Activated naive CD8-positive, alpha-beta T cell treated with anti-CD3 and anti-CD28 coated beads, Interleukin-2, amount 10 ng/mL, durations not matched to agents 7 days and 5 days (primary cell): ENCODE data around the gene CLTA. TPM values are rescaled to one million over a fixed set of nuclear protein-coding genes. Genes with fewer than 3 reads are reported as not detected.
"Not testable (repeated sequence)": the region's sequence is repeated elsewhere in the genome, so short reads cannot be mapped to it uniquely, and the experiment has no call there.

Experiments used
- ATAC-seq: fragments of 150-1000 bp; cut with Tn5 transposase; one replicate; pipeline ENCODE4 v1.10.0; 2021; ENCODE audit warnings: low read depth, moderate library complexity
- POLR2A ChIA-PET: fragments of 350-600 bp; sonication (Branson Sonifier 250); formaldehyde crosslinking; loops from one replicate; lab custom pipeline; 2021; ENCODE audit warnings: antibody characterized with exemption; lab: Charles Lee
- DNase-seq: peaks from one replicate; pipeline ENCODE4 v3.0.0; 2021
- H3K27ac Mint-ChIP-seq: one replicate; pipeline ENCODE4 v1.8.0; 2022; ENCODE audit warnings: mild to moderate bottlenecking, mixed read lengths
- H3K27me3 Mint-ChIP-seq: one replicate; pipeline ENCODE4 v1.8.0; 2022; ENCODE audit warnings: mild to moderate bottlenecking, moderate library complexity, mixed read lengths
- H3K36me3 Mint-ChIP-seq: one replicate; pipeline ENCODE4 v1.8.0; 2021; ENCODE audit warnings: mild to moderate bottlenecking, mixed read lengths
- H3K4me1 Mint-ChIP-seq: one replicate; pipeline ENCODE4 v1.8.0; 2021; ENCODE audit warnings: mixed read lengths
- H3K4me3 Mint-ChIP-seq: one replicate; pipeline ENCODE4 v1.8.0; 2022; ENCODE audit warnings: mild to moderate bottlenecking, moderate library complexity, mixed read lengths
- H3K9me3 Mint-ChIP-seq: one replicate; pipeline ENCODE4 v1.8.0; 2021; ENCODE audit warnings: mixed read lengths
- total RNA-seq, 2 experiments: library from RNA; stranded (reverse); gene quantifications; one replicate each; pipeline ENCODE4 v1.2.3, GENCODE V29; 2021

The CLTA gene
- total RNA-seq, 2 experiments from 2014 or later = 119 to 123 TPM

- not testable (repeated sequence) for H3K4me1 Mint-ChIP-seq, ATAC-seq, DNase-seq, H3K27me3 Mint-ChIP-seq, H3K4me3 Mint-ChIP-seq, H3K27ac Mint-ChIP-seq, H3K9me3 Mint-ChIP-seq
- POLR2A ChIA-PET = interaction anchor here (0.6 to 0.8 kb wide), 2 partner anchors 12 to 19 kb away, joined by 3 read pairs; partner anchors contain the start of gene GNE
- peaks cover 22% of the 10 kb centered on the region for H3K36me3 Mint-ChIP-seq
These were observed 48.5 kb downstream of the CLTA start for GRCh38 chr9:36239205-36239604.

GRCh38 chr9:36239675-36240074 is 49.0 kb downstream of the CLTA start:
- POLR2A ChIA-PET = interaction anchor here (0.6 to 0.8 kb wide), 2 partner anchors 13 to 18 kb away, joined by 3 read pairs; partner anchors contain the start of gene GNE
- not testable (repeated sequence) for H3K4me1 Mint-ChIP-seq, H3K9me3 Mint-ChIP-seq, DNase-seq, H3K27me3 Mint-ChIP-seq, H3K4me3 Mint-ChIP-seq, H3K27ac Mint-ChIP-seq, ATAC-seq
- H3K36me3 Mint-ChIP-seq = peaks cover 22% of the 10 kb centered on the region

GRCh38 chr9:36245906-36246305 is 55.2 kb downstream of the CLTA start:
- no peaks in the 10 kb centered on the region for H3K27me3 Mint-ChIP-seq
- no peak overlapping the region for H3K27ac Mint-ChIP-seq
- POLR2A ChIA-PET = no interaction called here
- peaks cover 4% of the 10 kb centered on the region for H3K4me1 Mint-ChIP-seq
- ATAC-seq = no peak
- no peaks in the 10 kb centered on the region for H3K9me3 Mint-ChIP-seq
- no peak overlapping the region for H3K4me3 Mint-ChIP-seq
- no peak for DNase-seq
- H3K36me3 Mint-ChIP-seq = peaks cover 8% of the 10 kb centered on the region

- Mint-ChIP-seq H3K27ac (no peak overlapping the region), H3K4me3 (no peak overlapping the region), H3K36me3 (peaks cover 8% of the 10 kb centered on the region), H3K4me1 (peaks cover 6% of the 10 kb centered on the region), H3K9me3 (no peaks in the 10 kb centered on the region), H3K27me3 (no peaks in the 10 kb centered on the region)
- POLR2A ChIA-PET = interaction anchor here (1.0 to 1.5 kb wide), 2 partner anchors 11 to 82 kb away, joined by 3 to 4 read pairs; partner anchors contain the start of gene GNE
- ATAC-seq (no peak), DNase-seq (no peak)
These were observed 56.6 kb downstream of the CLTA start for GRCh38 chr9:36247356-36247755.

GRCh38 chr9:36248061-36248460 is 57.3 kb downstream of the CLTA start:
- peak; percentile 71 for ATAC-seq
- DNase-seq, H3K4me3 Mint-ChIP-seq, H3K4me1 Mint-ChIP-seq, H3K27ac Mint-ChIP-seq, H3K27me3 Mint-ChIP-seq, H3K9me3 Mint-ChIP-seq, H3K36me3 Mint-ChIP-seq: not testable (repeated sequence)
- POLR2A ChIA-PET = interaction anchor here (0.6 to 1.5 kb wide), 4 partner anchors 9 to 81 kb away, joined by 3 to 4 read pairs (median 4); partner anchors contain the start of gene GNE

- Mint-ChIP-seq H3K4me3 (no peak overlapping the region), H3K9me3 (no peaks in the 10 kb centered on the region), H3K36me3 (peaks cover 1% of the 10 kb centered on the region), H3K27ac (no peak overlapping the region), H3K4me1 (peaks cover 6% of the 10 kb centered on the region), H3K27me3 (no peaks in the 10 kb centered on the region)
- no peak for ATAC-seq
- POLR2A ChIA-PET = no interaction called here
- DNase-seq = no peak
These were observed 58.5 kb downstream of the CLTA start for GRCh38 chr9:36249189-36249588.

GRCh38 chr9:36250079-36250478 is 59.4 kb downstream of the CLTA start:
- Mint-ChIP-seq H3K36me3 (peaks cover 1% of the 10 kb centered on the region), H3K9me3 (no peaks in the 10 kb centered on the region), H3K4me3 (no peak overlapping the region), H3K27ac (no peak overlapping the region), H3K27me3 (no peaks in the 10 kb centered on the region), H3K4me1 (peaks cover 6% of the 10 kb centered on the region)
- ATAC-seq (no peak), DNase-seq (no peak)
- POLR2A ChIA-PET = interaction anchor here (0.7 kb wide), 1 partner anchor 81 kb away, joined by 3 read pairs; no protein-coding TSS in a partner anchor

- ATAC-seq (no peak), DNase-seq (no peak)
- Mint-ChIP-seq H3K27me3 (no peaks in the 10 kb centered on the region), H3K36me3 (peaks cover 1% of the 10 kb centered on the region), H3K4me1 (peaks cover 6% of the 10 kb centered on the region), H3K9me3 (no peaks in the 10 kb centered on the region), H3K27ac (no peak overlapping the region), H3K4me3 (no peak overlapping the region)
- POLR2A ChIA-PET = no interaction called here
These were observed 60.7 kb downstream of the CLTA start for GRCh38 chr9:36251428-36251827.

GRCh38 chr9:36258208-36258995 is 67.7 kb downstream of the CLTA start, which contains the start of gene GNE:
Gene GNE, minus strand, starts transcription at chr9:36258448. Its CDS starts 9,093 bp downstream, at chr9:36249355.
- Mint-ChIP-seq H3K4me1 (peaks cover 8% of the 10 kb centered on the region), H3K27ac (peak within 1 kb of the TSS; percentile 94), H3K27me3 (no peaks in the 10 kb centered on the region), H3K36me3 (no peaks in the 10 kb centered on the region), H3K9me3 (no peaks in the 10 kb centered on the region), H3K4me3 (peak within 1 kb of the TSS; percentile 97)
- POLR2A ChIA-PET = interaction anchor here (0.6 to 2.4 kb wide), 14 partner anchors 10 to 1802 kb away, joined by 3 to 20 read pairs (median 3); partner anchors contain the start of gene CLTA
- peak; percentile 98 for DNase-seq
- peak; percentile 83 for ATAC-seq

- Mint-ChIP-seq H3K27me3 (no peaks in the 10 kb centered on the region), H3K9me3 (no peaks in the 10 kb centered on the region), H3K27ac (peak overlapping the region; percentile 94)
These were observed 68.3 kb downstream of the CLTA start for GRCh38 chr9:36258996-36259533.

More at GRCh38 chr9:36258996-36259533, 68.3 kb downstream of the CLTA start:
- ATAC-seq (no peak), DNase-seq (no peak)
- H3K36me3 Mint-ChIP-seq = no peaks in the 10 kb centered on the region
- H3K4me3 Mint-ChIP-seq = peak overlapping the region; percentile 97
- peaks cover 8% of the 10 kb centered on the region for H3K4me1 Mint-ChIP-seq
- POLR2A ChIA-PET = interaction anchor here (0.6 to 2.4 kb wide), 9 partner anchors 11 to 70 kb away, joined by 3 to 20 read pairs (median 3); partner anchors contain the start of gene CLTA

Other genes starting within 250 kb of the CLTA start
- not detected for gene OR2S2, start 232.8 kb upstream of the CLTA start, total RNA-seq
- 1 to 10 TPM; 8.8 to 9.3 TPM for gene RECK, start 154.0 kb upstream of the CLTA start, total RNA-seq
- 10 to 100 TPM; 56.5 to 58.1 TPM for gene GLIPR2, start 54.2 kb upstream of the CLTA start, total RNA-seq
- under 1 TPM; 0.14 to 0.26 TPM for gene CCIN, start 21.5 kb upstream of the CLTA start, total RNA-seq
- gene GNE, start 67.5 kb downstream of the CLTA start, total RNA-seq = 10 to 100 TPM; 16.3 to 17.1 TPM
- gene RNF38, start 209.3 kb downstream of the CLTA start, total RNA-seq = 10 to 100 TPM; 54.5 to 55.5 TPM